HepG2 (cell line): Measurements from ENCODE around the gene FAIM2. TPM values are rescaled to one million over a fixed set of nuclear protein-coding genes. Genes with fewer than 3 reads are reported as not detected.

Experiments used
- ATAC-seq: fragments of 200-7000 bp; cut with Tn5 transposase; 3 replicates; pipeline ENCODE4 v1.9.1; 2020; ENCODE audit warnings: mild to moderate bottlenecking, moderate library complexity
- BruUV-seq: library from RNA; stranded (reverse); fragments of 400-500 nt; replicated peaks from 2 replicates; lab custom pipeline; 2021; lab: Mats Ljungman, UMichigan
- CTCF ChIA-PET: fragments of 300-600 bp; formaldehyde crosslinking; extraction: SDS; loops from one replicate; lab custom pipeline; 2021; ENCODE audit warnings: low total read pairs, inconsistent platforms, low intra/inter-chr PET ratio; lab: Yijun Ruan, JAX
- POLR2A ChIA-PET: fragments of 350-600 bp; sonication (Branson Sonifier 250); formaldehyde crosslinking; loops from one replicate; lab custom pipeline; 2020; ENCODE audit warnings: antibody characterized with exemption, inconsistent platforms; lab: Yijun Ruan, JAX
- DNase-seq: peaks from one replicate; pipeline ENCODE4 v3.0.0-alpha.2; 2015; ENCODE audit warnings: low spot score
- FAIRE-seq: peaks from 3 replicates; lab custom pipeline; 2011; peaks lifted over from hg19 to GRCh38; lab: Jason Lieb, UNC
- H2AFZ ChIP-seq: one replicate; pipeline ENCODE4 v1.6.1; 2011; ENCODE audit warnings: low read length, inconsistent platforms
- H3K27ac ChIP-seq: fragments of 300-600 bp; 3 replicates; pipeline ENCODE4 v1.8.0; 2011; ENCODE audit warnings: mixed run types, mild to moderate bottlenecking, mixed read lengths, low read length, inconsistent platforms; ENCODE audit not compliant: insufficient read depth; ENCODE audit errors: extremely low read length
- H3K27me3 ChIP-seq, 2 experiments: fragments of 200-600 bp in 1 of 2; 2 replicates in 1 of 2; 3 replicates in 1 of 2; pipeline versions ENCODE4 v1.6.0 to v1.8.0; 2011; ENCODE audit warnings: low read length in 2 of 2, mild to moderate bottlenecking in 2 of 2, moderate library complexity in 2 of 2, inconsistent platforms in 1 of 2; ENCODE audit not compliant: insufficient read depth in 2 of 2, control insufficient read depth in 1 of 2
- H3K36me3 ChIP-seq, 2 experiments: fragments of 200-600 bp in 1 of 2; replicated peaks in 1 of 2; 2 replicates in 1 of 2; 3 replicates in 1 of 2; pipeline versions ENCODE4 v1.5.1 to v1.8.0; 2011; ENCODE audit warnings: low read length in 2 of 2, inconsistent platforms in 1 of 2; ENCODE audit not compliant: insufficient read depth in 2 of 2, control insufficient read depth in 1 of 2
- H3K4me1 ChIP-seq: 2 replicates; pipeline ENCODE4 v1.5.1; 2012; ENCODE audit warnings: low read length, inconsistent platforms; ENCODE audit not compliant: insufficient read depth
- H3K4me2 ChIP-seq: 2 replicates; pipeline ENCODE4 v1.6.0; 2011; ENCODE audit warnings: low read depth, low read length, inconsistent platforms
- H3K4me3 ChIP-seq, 3 experiments: fragments of 200-600 bp in 1 of 3; sonication (generic), shearing (Covaris generic) in 1 of 3; replicated peaks in 1 of 3; 2 replicates each; pipeline ENCODE4 v1.5.1; 2011 to 2016; ENCODE audit warnings: low read length in 3 of 3, inconsistent platforms in 2 of 3, low read depth in 2 of 3, mild to moderate bottlenecking in 2 of 3, control low read depth in 1 of 3, mixed read lengths in 1 of 3; ENCODE audit not compliant: insufficient read depth in 1 of 3
- H3K79me2 ChIP-seq: one replicate; pipeline ENCODE4 v1.6.1; 2011; ENCODE audit warnings: low read length, inconsistent platforms; ENCODE audit not compliant: insufficient read depth
- H3K9ac ChIP-seq: 2 replicates; pipeline ENCODE4 v1.6.0; 2011; ENCODE audit warnings: mild to moderate bottlenecking, low read depth, low read length, inconsistent platforms; ENCODE audit not compliant: insufficient read depth
- H3K9me3 ChIP-seq: 2 replicates; pipeline ENCODE4 v1.5.1; 2012; ENCODE audit warnings: mild to moderate bottlenecking, low read length
- H4K20me1 ChIP-seq: 2 replicates; pipeline ENCODE4 v1.6.0; 2011; ENCODE audit warnings: inconsistent platforms, mild to moderate bottlenecking, low read length, moderate library complexity; ENCODE audit not compliant: insufficient read depth
- DPF2 ChIP-seq: sonication (generic); formaldehyde crosslinking; IDR thresholded peaks from 2 replicates; pipeline ENCODE4 v1.4.0; 2020; ENCODE audit warnings: mild to moderate bottlenecking, low read depth, missing genetic modification reagents, borderline replicate concordance
- MATR3 ChIP-seq: sonication (generic); formaldehyde crosslinking; IDR thresholded peaks from 2 replicates; pipeline ENCODE4 v1.4.0; 2020; ENCODE audit warnings: missing genetic modification reagents
- NAIF1 ChIP-seq: sonication (generic); formaldehyde crosslinking; IDR thresholded peaks from 2 replicates; pipeline ENCODE4 v1.5.0; 2020; ENCODE audit warnings: mild to moderate bottlenecking, missing genetic modification reagents, borderline replicate concordance
- POLR2AphosphoS5 ChIP-seq: IDR thresholded peaks from 2 replicates; pipeline ENCODE4 v1.6.1; 2012; ENCODE audit warnings: low read depth, low read length
- SKI ChIP-seq: fragments of 450-650 bp; IDR thresholded peaks from one replicate; pipeline ENCODE4 v1.6.1; 2018; ENCODE audit warnings: mild to moderate bottlenecking; ENCODE audit not compliant: partially characterized antibody
- SOX13 ChIP-seq, 3 experiments: fragments of 450-650 bp in 1 of 3; sonication (generic) in 1 of 3; formaldehyde crosslinking in 1 of 3; IDR thresholded peaks in 2 of 3; conservative IDR thresholded peaks in 1 of 3; 2 replicates each; pipeline versions ENCODE4 v1.5.0 to v1.6.1; 2016 to 2020; ENCODE audit warnings: antibody characterized with exemption in 1 of 3, mild to moderate bottlenecking in 1 of 3, missing compliant biosample characterization in 1 of 3, missing genetic modification reagents in 1 of 3, moderate library complexity in 1 of 3
- ZBTB42 ChIP-seq: sonication (generic); formaldehyde crosslinking; IDR thresholded peaks from 2 replicates; pipeline ENCODE4 v1.5.0; 2020; ENCODE audit warnings: mild to moderate bottlenecking, missing genetic modification reagents
- ZFP1 ChIP-seq: IDR thresholded peaks from 2 replicates; pipeline ENCODE4 v1.6.1; 2016
- ZNF251 ChIP-seq: sonication (generic); formaldehyde crosslinking; IDR thresholded peaks from 2 replicates; pipeline ENCODE4 v1.9.0; 2021; ENCODE audit warnings: mild to moderate bottlenecking, missing genetic modification reagents
- ZNF274 ChIP-seq: sonication (generic); formaldehyde crosslinking; IDR thresholded peaks from 2 replicates; pipeline ENCODE4 v1.5.1; 2020; ENCODE audit warnings: mild to moderate bottlenecking, missing genetic modification reagents
- ZNF333 ChIP-seq: sonication (generic); formaldehyde crosslinking; IDR thresholded peaks from 2 replicates; pipeline ENCODE4 v1.4.0; 2020; ENCODE audit warnings: mild to moderate bottlenecking, missing genetic modification reagents, borderline replicate concordance
- ZNF562 ChIP-seq: sonication (generic); formaldehyde crosslinking; IDR thresholded peaks from 2 replicates; pipeline ENCODE4 v1.8.0; 2022; ENCODE audit warnings: missing genetic modification reagents, borderline replicate concordance
- ZNF567 ChIP-seq: sonication (generic); formaldehyde crosslinking; IDR thresholded peaks from 2 replicates; pipeline ENCODE4 v1.8.1; 2023; ENCODE audit warnings: mild to moderate bottlenecking, missing genetic modification reagents, borderline replicate concordance
- ZNF776 ChIP-seq: sonication (generic); formaldehyde crosslinking; IDR thresholded peaks from 2 replicates; pipeline ENCODE4 v1.4.0; 2020; ENCODE audit warnings: mild to moderate bottlenecking, missing genetic modification reagents
- ZSCAN25 ChIP-seq: sonication (generic); formaldehyde crosslinking; IDR thresholded peaks from 2 replicates; pipeline ENCODE4 v1.8.0; 2022; ENCODE audit warnings: mild to moderate bottlenecking, missing genetic modification reagents
- WGBS: methylation state at CpG from one replicate; pipeline ENCODE4 v1.1.6; 2017; ENCODE audit warnings: low lambda C conversion rate; 5-methylcytosine and 5-hydroxymethylcytosine counted together
- in situ Hi-C: cut with HindIII; loops from 2 replicates; pipeline ENCODE4 v1.10.0; 2017; ENCODE audit warnings: low pct_unique_long_range_greater_than_20kb; ENCODE audit not compliant: extremely low pct_ligation_motif_present
- intact Hi-C: fragments of 100-400 bp; cut with micrococcal nuclease; formaldehyde crosslinking; loops from one replicate; pipeline ENCODE4 v1.10.0; 2022; ENCODE audit not compliant: unreplicated experiment
- polyA plus RNA-seq, 8 experiments: library from polyadenylated mRNA; depleted of rRNA in 3 of 8; stranded (reverse) in 7 of 8; unstranded in 1 of 8; fragments of >200 nt; fragmentation: Illumina TruSeq in 4 of 8; extraction: Trizol in 4 of 8; gene quantifications; 2 replicates each; pipeline versions ENCODE4 v1.2.1 to v1.2.3, GENCODE V29; 2011 to 2016; ENCODE audit warnings: low read depth in 4 of 8, missing spikeins in 1 of 8, mixed read lengths in 1 of 8; ENCODE audit not compliant: insufficient read depth in 1 of 8
- total RNA-seq, 5 experiments: library from RNA; depleted of rRNA; stranded (reverse); fragments of >200 nt; fragmentation: Illumina TruSeq; extraction: Trizol; gene quantifications; 2 replicates each; pipeline ENCODE4 v1.2.3, GENCODE V29; 2016; ENCODE audit warnings: low read depth in 1 of 5
- TF ChIP-seq, protein P1 (sequence below): sonication (generic); formaldehyde crosslinking; IDR thresholded peaks from 2 replicates; pipeline ENCODE4 v1.4.0; 2020; ENCODE audit warnings: missing genetic modification reagents
- TF ChIP-seq, protein P2 (sequence below): sonication (generic); formaldehyde crosslinking; IDR thresholded peaks from 2 replicates; pipeline ENCODE4 v1.5.0; 2020; ENCODE audit warnings: missing genetic modification reagents
- TF ChIP-seq, protein P3 (sequence below): sonication (generic); formaldehyde crosslinking; conservative IDR thresholded peaks from 2 replicates; pipeline ENCODE4 v1.4.0; 2020; ENCODE audit warnings: missing genetic modification reagents
- TF ChIP-seq, protein P4 (sequence below): sonication (generic); formaldehyde crosslinking; IDR thresholded peaks from 2 replicates; pipeline ENCODE4 v1.4.0; 2020; ENCODE audit warnings: missing genetic modification reagents

The FAIM2 gene
- total and polyA plus RNA-seq, 2 of the 13 experiments (the other 11 are each of a cell fraction or from before 2014, with no cell fraction given), result not detected

DNA sequence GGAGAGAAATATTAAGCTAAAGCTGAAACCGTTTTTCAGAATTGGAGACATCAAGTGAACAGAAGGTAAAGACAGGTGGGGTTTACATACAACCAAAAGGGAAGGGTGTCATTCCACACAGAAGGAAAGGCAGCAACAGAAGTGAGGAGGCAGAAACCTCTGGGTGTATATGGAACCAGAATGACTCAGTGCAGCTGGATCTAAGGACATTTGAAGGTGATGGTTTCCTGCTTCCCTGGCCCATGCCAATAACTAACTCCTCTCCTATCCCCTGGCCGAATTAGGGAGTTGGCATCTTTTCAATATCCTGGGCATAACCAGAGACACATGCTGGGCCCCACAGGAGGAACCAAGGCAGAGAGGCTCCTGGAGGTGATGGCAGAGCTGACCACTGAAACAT is 83.9 kb downstream of the FAIM2 start:
- Histone ChIP-seq H3K4me1 (peaks cover 34% of the 10 kb centered on the region), H3K9ac (no peak overlapping the region), H3K4me3 (no peak overlapping the region), H4K20me1 (peaks cover 12% of the 10 kb centered on the region), H3K9me3 (no peaks in the 10 kb centered on the region), H3K27ac (no peak overlapping the region), H3K79me2 (peaks cover 13% of the 10 kb centered on the region), H3K36me3 (peaks cover 2 to 4% of the 10 kb centered on the region in 2 experiments; a peak in 3 of 5 replicates), H2AFZ (no peak overlapping the region), H3K27me3 (no peaks in the 10 kb centered on the region), H3K4me2 (no peak overlapping the region)
- no peak for DNase-seq
- BruUV-seq, result no TSS peak
- intact Hi-C loops, result no loop called here
- no peak for ATAC-seq
- CTCF ChIA-PET, result no interaction called here
- in situ Hi-C loops, result no loop called here
- POLR2A ChIA-PET, result interaction anchor here (1.1 kb wide), 1 partner anchor 23 kb away, joined by 3 read pairs; the partner anchor contains the start of gene BCDIN3D
- TF ChIP-seq ZNF251 (CRISPR knock-in tag), result no peak
- TF ChIP-seq, protein P1, sequence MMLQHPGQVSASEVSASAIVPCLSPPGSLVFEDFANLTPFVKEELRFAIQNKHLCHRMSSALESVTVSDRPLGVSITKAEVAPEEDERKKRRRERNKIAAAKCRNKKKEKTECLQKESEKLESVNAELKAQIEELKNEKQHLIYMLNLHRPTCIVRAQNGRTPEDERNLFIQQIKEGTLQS, result no peak
- no peak for TF ChIP-seq SOX13 (IDR thresholded peaks at IDR 0.05)
- TF ChIP-seq SOX13 (CRISPR knock-in tag; conservative IDR thresholded peaks at IDR 0.05 in 1 of 2, IDR thresholded peaks at IDR 0.05 in 1 of 2), result no peak
- TF ChIP-seq, protein P2, sequence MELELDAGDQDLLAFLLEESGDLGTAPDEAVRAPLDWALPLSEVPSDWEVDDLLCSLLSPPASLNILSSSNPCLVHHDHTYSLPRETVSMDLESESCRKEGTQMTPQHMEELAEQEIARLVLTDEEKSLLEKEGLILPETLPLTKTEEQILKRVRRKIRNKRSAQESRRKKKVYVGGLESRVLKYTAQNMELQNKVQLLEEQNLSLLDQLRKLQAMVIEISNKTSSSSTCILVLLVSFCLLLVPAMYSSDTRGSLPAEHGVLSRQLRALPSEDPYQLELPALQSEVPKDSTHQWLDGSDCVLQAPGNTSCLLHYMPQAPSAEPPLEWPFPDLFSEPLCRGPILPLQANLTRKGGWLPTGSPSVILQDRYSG (CRISPR knock-in tag), result no peak
- no peak for TF ChIP-seq ZSCAN25 (CRISPR knock-in tag)
- no peak for TF ChIP-seq ZNF567 (CRISPR knock-in tag)
- TF ChIP-seq, protein P3, sequence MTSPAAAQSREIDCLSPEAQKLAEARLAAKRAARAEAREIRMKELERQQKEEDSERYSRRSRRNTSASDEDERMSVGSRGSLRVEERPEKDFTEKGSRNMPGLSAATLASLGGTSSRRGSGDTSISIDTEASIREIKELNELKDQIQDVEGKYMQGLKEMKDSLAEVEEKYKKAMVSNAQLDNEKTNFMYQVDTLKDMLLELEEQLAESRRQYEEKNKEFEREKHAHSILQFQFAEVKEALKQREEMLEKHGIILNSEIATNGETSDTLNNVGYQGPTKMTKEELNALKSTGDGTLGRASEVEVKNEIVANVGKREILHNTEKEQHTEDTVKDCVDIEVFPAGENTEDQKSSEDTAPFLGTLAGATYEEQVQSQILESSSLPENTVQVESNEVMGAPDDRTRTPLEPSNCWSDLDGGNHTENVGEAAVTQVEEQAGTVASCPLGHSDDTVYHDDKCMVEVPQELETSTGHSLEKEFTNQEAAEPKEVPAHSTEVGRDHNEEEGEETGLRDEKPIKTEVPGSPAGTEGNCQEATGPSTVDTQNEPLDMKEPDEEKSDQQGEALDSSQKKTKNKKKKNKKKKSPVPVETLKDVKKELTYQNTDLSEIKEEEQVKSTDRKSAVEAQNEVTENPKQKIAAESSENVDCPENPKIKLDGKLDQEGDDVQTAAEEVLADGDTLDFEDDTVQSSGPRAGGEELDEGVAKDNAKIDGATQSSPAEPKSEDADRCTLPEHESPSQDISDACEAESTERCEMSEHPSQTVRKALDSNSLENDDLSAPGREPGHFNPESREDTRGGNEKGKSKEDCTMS, result no peak
- TF ChIP-seq ZFP1 (CRISPR knock-in tag), result no peak
- TF ChIP-seq ZNF274 (CRISPR knock-in tag), result no peak
- TF ChIP-seq NAIF1 (CRISPR knock-in tag), result no peak
- no peak for TF ChIP-seq POLR2AphosphoS5
- TF ChIP-seq DPF2 (CRISPR knock-in tag), result no peak
- no peak for TF ChIP-seq ZNF776
- TF ChIP-seq ZNF333, result no peak
- no peak for TF ChIP-seq MATR3
- TF ChIP-seq ZBTB42 (CRISPR knock-in tag), result no peak
- TF ChIP-seq, protein P4, sequence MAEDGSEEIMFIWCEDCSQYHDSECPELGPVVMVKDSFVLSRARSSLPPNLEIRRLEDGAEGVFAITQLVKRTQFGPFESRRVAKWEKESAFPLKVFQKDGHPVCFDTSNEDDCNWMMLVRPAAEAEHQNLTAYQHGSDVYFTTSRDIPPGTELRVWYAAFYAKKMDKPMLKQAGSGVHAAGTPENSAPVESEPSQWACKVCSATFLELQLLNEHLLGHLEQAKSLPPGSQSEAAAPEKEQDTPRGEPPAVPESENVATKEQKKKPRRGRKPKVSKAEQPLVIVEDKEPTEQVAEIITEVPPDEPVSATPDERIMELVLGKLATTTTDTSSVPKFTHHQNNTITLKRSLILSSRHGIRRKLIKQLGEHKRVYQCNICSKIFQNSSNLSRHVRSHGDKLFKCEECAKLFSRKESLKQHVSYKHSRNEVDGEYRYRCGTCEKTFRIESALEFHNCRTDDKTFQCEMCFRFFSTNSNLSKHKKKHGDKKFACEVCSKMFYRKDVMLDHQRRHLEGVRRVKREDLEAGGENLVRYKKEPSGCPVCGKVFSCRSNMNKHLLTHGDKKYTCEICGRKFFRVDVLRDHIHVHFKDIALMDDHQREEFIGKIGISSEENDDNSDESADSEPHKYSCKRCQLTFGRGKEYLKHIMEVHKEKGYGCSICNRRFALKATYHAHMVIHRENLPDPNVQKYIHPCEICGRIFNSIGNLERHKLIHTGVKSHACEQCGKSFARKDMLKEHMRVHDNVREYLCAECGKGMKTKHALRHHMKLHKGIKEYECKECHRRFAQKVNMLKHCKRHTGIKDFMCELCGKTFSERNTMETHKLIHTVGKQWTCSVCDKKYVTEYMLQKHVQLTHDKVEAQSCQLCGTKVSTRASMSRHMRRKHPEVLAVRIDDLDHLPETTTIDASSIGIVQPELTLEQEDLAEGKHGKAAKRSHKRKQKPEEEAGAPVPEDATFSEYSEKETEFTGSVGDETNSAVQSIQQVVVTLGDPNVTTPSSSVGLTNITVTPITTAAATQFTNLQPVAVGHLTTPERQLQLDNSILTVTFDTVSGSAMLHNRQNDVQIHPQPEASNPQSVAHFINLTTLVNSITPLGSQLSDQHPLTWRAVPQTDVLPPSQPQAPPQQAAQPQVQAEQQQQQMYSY (CRISPR knock-in tag), result no peak
- no peak for TF ChIP-seq SKI
- TF ChIP-seq ZNF562 (CRISPR knock-in tag), result no peak
- WGBS, result 76% methylated on average over 1 of the region's 2 CpGs
- no peak for FAIRE-seq
